ENCODE results near the gene CDH4. TPM values are rescaled to one million over a fixed set of nuclear protein-coding genes. Genes with fewer than 3 reads are reported as not detected.

CDH4 gene
- total and polyA plus RNA-seq, 2 of the 4 experiments (the other 2 are of a cell fraction) = 1.6 to 3.5 TPM

DNA sequence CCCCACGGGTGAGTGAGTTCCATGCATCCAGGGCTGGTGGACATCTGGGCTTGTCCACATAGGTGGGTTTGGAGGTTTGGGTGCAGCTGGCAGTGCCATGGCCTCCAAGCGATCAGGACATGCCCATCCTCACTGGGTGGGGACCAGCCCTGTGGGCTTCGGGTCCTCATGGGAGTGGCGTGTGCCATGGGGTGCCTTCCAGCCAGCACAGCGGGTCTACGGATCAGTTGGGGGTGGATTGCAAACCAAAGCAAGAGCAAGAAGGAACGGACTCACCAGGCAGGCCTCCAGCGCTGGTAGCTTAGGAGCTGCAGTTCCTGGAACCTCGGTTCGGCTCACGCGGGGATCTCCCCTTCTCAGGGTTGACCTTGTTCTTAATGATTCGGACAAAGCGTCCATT, 449.3 kb downstream of the CDH4 start:
- Histone ChIP-seq H3K23ac (ENCODE audit: low read depth, low read length) (no peak overlapping the region), H3K4me2 (ENCODE audit: low read depth, low read length) (no peak overlapping the region), H3K9me1 (ENCODE audit: insufficient read depth, low read length) (no peaks in the 10 kb centered on the region), H4K91ac (ENCODE audit: insufficient read depth, low read depth, low read length) (no peak overlapping the region), H3K14ac (replicated peaks; ENCODE audit: low read depth, low read length) (no peak overlapping the region), H3K36me3 (ENCODE audit: control insufficient read depth, insufficient read depth, low read length) (no peaks in the 10 kb centered on the region), H2AK5ac (ENCODE audit: low read depth, low read length) (no peak overlapping the region), H3K4me1 (ENCODE audit: control insufficient read depth, insufficient read depth, low read length) (no peaks in the 10 kb centered on the region), H3K27me3 (ENCODE audit: control insufficient read depth, insufficient read depth, low read length) (no peaks in the 10 kb centered on the region; the same call in 1 of the 2 replicates), H2BK20ac (ENCODE audit: low read depth, low read length) (no peak overlapping the region), H2BK5ac (ENCODE audit: low read depth, low read length, poor library complexity, severe bottlenecking) (no peak overlapping the region), H3K4me3 (ENCODE audit: insufficient read depth, low read depth, low read length) (no peak overlapping the region), H3K18ac (ENCODE audit: low read depth, low read length) (no peak overlapping the region), H2AFZ (replicated peaks; ENCODE audit: low read length, poor library complexity) (no peak overlapping the region), H2AK9ac (replicated peaks; ENCODE audit: low read depth, low read length, poor library complexity) (no peak overlapping the region), H3K9ac (ENCODE audit: low read depth, low read length) (no peak overlapping the region), H4K8ac (ENCODE audit: low read depth in 2 of 2, low read length in 2 of 2) (no peak overlapping the region), H3K9me3 (ENCODE audit: control insufficient read depth, insufficient read depth, low read length) (peaks cover 16% of the 10 kb centered on the region), H3K56ac (ENCODE audit: extremely low read depth, insufficient read depth, low read length) (no peak overlapping the region), H3K79me1 (ENCODE audit: low read depth in 1 of 2, low read length in 2 of 2) (no peaks in the 10 kb centered on the region), H4K20me1 (ENCODE audit: insufficient read depth, low read length) (no peaks in the 10 kb centered on the region), H2BK120ac (ENCODE audit: low read depth, low read length) (no peak overlapping the region), H4K5ac (ENCODE audit: low read depth, low read length) (no peak overlapping the region), H3K4ac (ENCODE audit: low read depth, low read length) (no peak overlapping the region), H3K27ac (ENCODE audit: insufficient read depth, low read length) (no peak overlapping the region), H2BK15ac (ENCODE audit: low read depth, low read length) (no peak overlapping the region)
- POLR2A ChIA-PET (ENCODE audit: unreplicated experiment) = no interaction called here
- intact Hi-C loops (cut with micrococcal nuclease) = no loop called here
- dilution Hi-C loops (cut with HindIII; ENCODE audit: low sequenced_read_pairs, unreplicated experiment) = no loop called here
- ATAC-seq (ENCODE audit: low read depth) (no peak), DNase-seq (no peak)
- CTCF ChIA-PET = no interaction called here
- in situ Hi-C loops (cut with MboI; ENCODE audit: low sequenced_read_pairs) = no loop called here
- BruUV-seq (replicated peaks) = no TSS peak
- 83% methylated on average over 6 of the region's 14 CpGs; no CpG with 5 or more reads in 1 of the 2 experiments for WGBS, 2 experiments (ENCODE audit: extremely low coverage in 2 of 2, insufficient read length in 1 of 2)
- no peak for TF ChIP-seq BHLHE40 (IDR thresholded peaks at IDR 0.05; ENCODE audit: low read depth, low read length)
- TF ChIP-seq RAD21 (IDR thresholded peaks at IDR 0.05; ENCODE audit: low read length) = no peak
- TF ChIP-seq, protein P1, sequence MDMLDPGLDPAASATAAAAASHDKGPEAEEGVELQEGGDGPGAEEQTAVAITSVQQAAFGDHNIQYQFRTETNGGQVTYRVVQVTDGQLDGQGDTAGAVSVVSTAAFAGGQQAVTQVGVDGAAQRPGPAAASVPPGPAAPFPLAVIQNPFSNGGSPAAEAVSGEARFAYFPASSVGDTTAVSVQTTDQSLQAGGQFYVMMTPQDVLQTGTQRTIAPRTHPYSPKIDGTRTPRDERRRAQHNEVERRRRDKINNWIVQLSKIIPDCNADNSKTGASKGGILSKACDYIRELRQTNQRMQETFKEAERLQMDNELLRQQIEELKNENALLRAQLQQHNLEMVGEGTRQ (IDR thresholded peaks at IDR 0.05; ENCODE audit: low read depth, low read length) = no peak
- TF ChIP-seq, protein P2, sequence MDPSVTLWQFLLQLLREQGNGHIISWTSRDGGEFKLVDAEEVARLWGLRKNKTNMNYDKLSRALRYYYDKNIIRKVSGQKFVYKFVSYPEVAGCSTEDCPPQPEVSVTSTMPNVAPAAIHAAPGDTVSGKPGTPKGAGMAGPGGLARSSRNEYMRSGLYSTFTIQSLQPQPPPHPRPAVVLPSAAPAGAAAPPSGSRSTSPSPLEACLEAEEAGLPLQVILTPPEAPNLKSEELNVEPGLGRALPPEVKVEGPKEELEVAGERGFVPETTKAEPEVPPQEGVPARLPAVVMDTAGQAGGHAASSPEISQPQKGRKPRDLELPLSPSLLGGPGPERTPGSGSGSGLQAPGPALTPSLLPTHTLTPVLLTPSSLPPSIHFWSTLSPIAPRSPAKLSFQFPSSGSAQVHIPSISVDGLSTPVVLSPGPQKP (IDR thresholded peaks at IDR 0.05; ENCODE audit: borderline replicate concordance, low read depth, low read length) = no peak

Measured in IMR-90 (cell line).